Transverse colon (tissue), 3 donors: ENCODE measurements around the gene TAF3.

Experiments
- CTCF ChIP-seq, 5 experiments: fragments of 200-600 bp in 3 of 5; fragments of 450-650 bp in 2 of 5; sonication (generic) in 3 of 5; IDR thresholded peaks; 1 replicate in 2 of 5; 2 replicates in 3 of 5; pipeline ENCODE4 v1.5.1; 2016 to 2017; ENCODE audit warnings: antibody characterized with exemption in 5 of 5, inconsistent platforms in 3 of 5, mild to moderate bottlenecking in 2 of 5, moderate library complexity in 1 of 5
- POLR2A ChIP-seq: fragments of 450-650 bp; IDR thresholded peaks from one replicate; pipeline ENCODE4 v1.6.1; 2016; ENCODE audit warnings: antibody characterized with exemption, mild to moderate bottlenecking, moderate library complexity

GRCh38 chr10:8060704-8061121, 242.4 kb downstream of the TAF3 start:
- TF ChIP-seq POLR2A = no peak
- no peak for TF ChIP-seq CTCF (IDR thresholded peaks at IDR 0.05)
